H1 (cell line): ENCODE data around the gene LAMB1. TPM values are rescaled to one million over a fixed set of nuclear protein-coding genes. Genes with fewer than 3 reads are reported as not detected.
"Not testable (repeated sequence)": the region's sequence is repeated elsewhere in the genome, so short reads cannot be mapped to it uniquely, and the experiment has no call there.

Experiments
- CTCF ChIA-PET: fragments of 300-600 bp; sonication (Branson Sonifier 250); formaldehyde crosslinking; loops from one replicate; lab custom pipeline; 2021; ENCODE audit not compliant: partially characterized antibody; lab: Charles Lee
- POLR2A ChIA-PET: fragments of 300-600 bp; sonication (Branson Sonifier 250); formaldehyde crosslinking; loops from one replicate; lab custom pipeline; 2021; ENCODE audit warnings: inconsistent platforms; ENCODE audit not compliant: partially characterized antibody; lab: Charles Lee
- DNase-seq, 2 experiments: peaks; one replicate each; pipeline versions ENCODE4 v3.0.0 to v3.0.0-alpha.2; 2010 to 2022; ENCODE audit warnings: low spot score in 2 of 2, low read depth in 1 of 2, mixed read lengths in 1 of 2
- FAIRE-seq: peaks from 2 replicates; lab custom pipeline; 2011; peaks lifted over from hg19 to GRCh38; lab: Jason Lieb, UNC
- H2AFZ ChIP-seq: 2 replicates; pipeline ENCODE4 v1.8.1; 2012; ENCODE audit warnings: low read length, inconsistent platforms
- H2AK5ac ChIP-seq: 2 replicates; pipeline ENCODE4 v1.6.1; 2013; ENCODE audit warnings: low read depth, low read length
- H2BK120ac ChIP-seq: replicated peaks from 2 replicates; pipeline ENCODE3; 2013; ENCODE audit warnings: low read depth, low read length, inconsistent platforms
- H2BK12ac ChIP-seq: 2 replicates; pipeline ENCODE4 v1.6.1; 2013; ENCODE audit warnings: low read depth, low read length
- H2BK15ac ChIP-seq: 2 replicates; pipeline ENCODE4 v1.6.1; 2013; ENCODE audit warnings: low read length
- H2BK20ac ChIP-seq: 2 replicates; pipeline ENCODE4 v1.6.1; 2013; ENCODE audit warnings: low read length
- H2BK5ac ChIP-seq: 2 replicates; pipeline ENCODE4 v1.6.1; 2013; ENCODE audit warnings: low read depth, low read length
- H3K14ac ChIP-seq: 2 replicates; pipeline ENCODE4 v1.6.1; 2013; ENCODE audit warnings: inconsistent platforms; ENCODE audit not compliant: insufficient read length
- H3K18ac ChIP-seq: 2 replicates; pipeline ENCODE4 v1.6.1; 2013; ENCODE audit warnings: low read length; ENCODE audit errors: extremely low read depth
- H3K23ac ChIP-seq: 2 replicates; pipeline ENCODE4 v1.6.1; 2013; ENCODE audit warnings: inconsistent platforms; ENCODE audit not compliant: insufficient read length
- H3K23me2 ChIP-seq: 2 replicates; pipeline ENCODE4 v1.6.1; 2013; ENCODE audit warnings: low read depth, low read length
- H3K27ac ChIP-seq: 2 replicates; pipeline ENCODE4 v1.6.1; 2011; ENCODE audit warnings: low read depth, low read length, inconsistent platforms
- H3K27me3 ChIP-seq, 4 experiments: replicated peaks in 1 of 4; 1 replicate in 1 of 4; 2 replicates in 3 of 4; pipeline versions ENCODE4 v1.6.1 to v1.8.1; 2011 to 2013; ENCODE audit warnings: low read length in 3 of 4, mild to moderate bottlenecking in 3 of 4, inconsistent platforms in 2 of 4, mixed read lengths in 2 of 4, moderate library complexity in 1 of 4; ENCODE audit not compliant: control insufficient read depth in 3 of 4, insufficient read depth in 3 of 4; ENCODE audit errors: extremely low read depth in 1 of 4
- H3K36me3 ChIP-seq, 4 experiments: 2 replicates each; pipeline versions ENCODE4 v1.6.1 to v1.8.1; 2011 to 2013; ENCODE audit warnings: mild to moderate bottlenecking in 4 of 4, low read length in 3 of 4, moderate library complexity in 2 of 4, control low read depth in 1 of 4, inconsistent platforms in 1 of 4; ENCODE audit not compliant: insufficient read depth in 4 of 4, control insufficient read depth in 2 of 4
- H3K4ac ChIP-seq: replicated peaks from 2 replicates; pipeline ENCODE3; 2013; ENCODE audit warnings: low read length, low read depth, mixed read lengths, inconsistent platforms; ENCODE audit not compliant: insufficient read length
- H3K4me1 ChIP-seq, 4 experiments: replicated peaks in 1 of 4; 1 replicate in 1 of 4; 2 replicates in 3 of 4; pipeline versions ENCODE4 v1.6.1 to v1.8.1; 2011 to 2013; ENCODE audit warnings: low read length in 3 of 4, inconsistent platforms in 2 of 4, mixed read lengths in 1 of 4; ENCODE audit not compliant: insufficient read depth in 4 of 4, control insufficient read depth in 3 of 4
- H3K4me2 ChIP-seq, 2 experiments: 2 replicates each; pipeline versions ENCODE4 v1.6.1 to v1.8.1; 2011 to 2013; ENCODE audit warnings: low read depth in 2 of 2, low read length in 2 of 2, control low read depth in 1 of 2, inconsistent platforms in 1 of 2, mild to moderate bottlenecking in 1 of 2; ENCODE audit not compliant: insufficient read depth in 1 of 2
- H3K4me3 ChIP-seq, 4 experiments: fragments of 200-600, 300-600 bp in 1 of 4; sonication (generic), shearing (Covaris generic), sonication (Bioruptor Twin) in 1 of 4; 2 replicates each; pipeline versions ENCODE4 v1.5.1 to v1.8.1; 2011 to 2016; ENCODE audit warnings: low read length in 4 of 4, low read depth in 3 of 4, control low read depth in 2 of 4, inconsistent platforms in 2 of 4, mild to moderate bottlenecking in 2 of 4, mixed read lengths in 1 of 4, moderate library complexity in 1 of 4; ENCODE audit not compliant: insufficient read depth in 2 of 4; ENCODE audit errors: extremely low read depth in 1 of 4
- H3K56ac ChIP-seq: replicated peaks from 2 replicates; pipeline ENCODE3; 2013; ENCODE audit warnings: low read depth, mild to moderate bottlenecking, mixed read lengths, low read length, inconsistent platforms; ENCODE audit not compliant: insufficient read length
- H3K79me1 ChIP-seq: 2 replicates; pipeline ENCODE4 v1.6.1; 2013; ENCODE audit warnings: low read depth, low read length, control low read depth
- H3K79me2 ChIP-seq, 2 experiments: 2 replicates each; pipeline versions ENCODE4 v1.6.1 to v1.8.1; 2012 to 2013; ENCODE audit warnings: low read length in 2 of 2, mild to moderate bottlenecking in 2 of 2, inconsistent platforms in 1 of 2; ENCODE audit not compliant: insufficient read depth in 2 of 2, control insufficient read depth in 1 of 2
- H3K9ac ChIP-seq, 4 experiments: replicated peaks in 1 of 4; 1 replicate in 1 of 4; 2 replicates in 3 of 4; pipeline versions ENCODE4 v1.6.1 to v1.8.1; 2011 to 2013; ENCODE audit warnings: low read depth in 3 of 4, low read length in 3 of 4, control low read depth in 2 of 4, mild to moderate bottlenecking in 2 of 4, moderate library complexity in 2 of 4, inconsistent platforms in 1 of 4; ENCODE audit errors: extremely low read depth in 1 of 4
- H3K9me3 ChIP-seq, 2 experiments: 2 replicates each; pipeline versions ENCODE4 v1.6.1 to v1.8.1; 2012 to 2013; ENCODE audit warnings: mild to moderate bottlenecking in 2 of 2, moderate library complexity in 2 of 2, control low read depth in 1 of 2, inconsistent platforms in 1 of 2, low read depth in 1 of 2, low read length in 1 of 2, mixed read lengths in 1 of 2; ENCODE audit not compliant: insufficient read depth in 2 of 2
- H4K20me1 ChIP-seq, 2 experiments: replicated peaks in 1 of 2; 2 replicates each; pipeline versions ENCODE3 to v1.8.1; 2011 to 2013; ENCODE audit warnings: inconsistent platforms in 2 of 2, low read length in 2 of 2, mild to moderate bottlenecking in 1 of 2; ENCODE audit not compliant: insufficient read depth in 2 of 2, control insufficient read depth in 1 of 2
- H4K5ac ChIP-seq: 2 replicates; pipeline ENCODE4 v1.6.1; 2013; ENCODE audit warnings: low read length, low read depth, mixed read lengths, inconsistent platforms; ENCODE audit not compliant: insufficient read length
- H4K8ac ChIP-seq: 2 replicates; pipeline ENCODE4 v1.8.0; 2013; ENCODE audit warnings: mild to moderate bottlenecking, moderate library complexity, low read length, inconsistent platforms; ENCODE audit not compliant: insufficient read depth; ENCODE audit errors: extremely low read depth
- H4K91ac ChIP-seq: replicated peaks from 2 replicates; pipeline ENCODE3; 2013; ENCODE audit warnings: low read length, mixed read lengths, inconsistent platforms; ENCODE audit not compliant: insufficient read length
- RAD21 ChIP-seq, 2 experiments: IDR thresholded peaks in 1 of 2; conservative IDR thresholded peaks in 1 of 2; 2 replicates each; pipeline ENCODE4 v1.6.1; 2011; ENCODE audit warnings: low read depth in 2 of 2, low read length in 2 of 2, improper control_type of control experiment in 1 of 2, inconsistent platforms in 1 of 2, mild to moderate bottlenecking in 1 of 2, moderate library complexity in 1 of 2
- WGBS, 2 experiments: shearing (Covaris generic) in 1 of 2; methylation state at CpG; one replicate each; pipeline versions ENCODE4 v1.1.6 to v1.1.7; 2013 to 2015; ENCODE audit warnings: low lambda C conversion rate in 2 of 2, mixed read lengths in 2 of 2, inconsistent platforms in 1 of 2, low coverage in 1 of 2, missing lambda C conversion rate in 1 of 2; ENCODE audit not compliant: insufficient replicate concordance in 2 of 2, insufficient coverage in 1 of 2, insufficient read length in 1 of 2; ENCODE audit errors: extremely low coverage in 1 of 2, missing lambda C conversion rate in 1 of 2; 5-methylcytosine and 5-hydroxymethylcytosine counted together
- polyA plus RNA-seq, 7 experiments: library from polyadenylated mRNA; depleted of rRNA in 3 of 7; stranded (reverse) in 5 of 7; unstranded in 2 of 7; fragments of >200 nt in 5 of 7; fragments of 200-250 nt in 2 of 7; gene quantifications; 1 replicate in 5 of 7; 2 replicates in 1 of 7; 4 replicates in 1 of 7; pipeline versions ENCODE4 v1.2.1 to v1.2.3, GENCODE V29; 2011 to 2013; ENCODE audit warnings: missing spikeins in 2 of 7, mixed read lengths in 2 of 7
- total RNA-seq: library from RNA; stranded (reverse); fragmentation: NEBNext Ultra II Directional; extraction: Animal tissue kit (Norgen Biotek cat#: 25700); gene quantifications from 2 replicates; pipeline ENCODE4 v1.2.1, GENCODE V29; 2021
- TF ChIP-seq, protein P1 (sequence below), 3 experiments: IDR thresholded peaks; 1 replicate in 2 of 3; 2 replicates in 1 of 3; pipeline versions ENCODE4 v1.5.1 to v1.6.1; 2011; ENCODE audit warnings: low read length in 3 of 3, mild to moderate bottlenecking in 3 of 3, inconsistent platforms in 2 of 3, low read depth in 1 of 3, moderate library complexity in 1 of 3; ENCODE audit not compliant: insufficient read depth in 1 of 3; ENCODE audit errors: control extremely low read depth in 1 of 3

LAMB1 gene
- total and polyA plus RNA-seq, 2 of the 8 experiments (the other 6 are each of a cell fraction or from before 2014, with no cell fraction given), result 31.9 to 38.5 TPM

- H2AFZ ChIP-seq, H3K14ac ChIP-seq, FAIRE-seq, H2BK12ac ChIP-seq, H3K23me2 ChIP-seq, H3K9ac ChIP-seq, H3K56ac ChIP-seq, H4K8ac ChIP-seq, H2BK5ac ChIP-seq, H3K79me2 ChIP-seq, H3K9me3 ChIP-seq, H3K79me1 ChIP-seq, H3K23ac ChIP-seq, H3K4ac ChIP-seq, H3K27me3 ChIP-seq, H4K91ac ChIP-seq, H3K36me3 ChIP-seq, H4K20me1 ChIP-seq, H2BK20ac ChIP-seq, H3K4me3 ChIP-seq, H2BK15ac ChIP-seq, H3K18ac ChIP-seq, H2BK120ac ChIP-seq, H2AK5ac ChIP-seq, H4K5ac ChIP-seq, H3K4me2 ChIP-seq, H3K27ac ChIP-seq, H3K4me1 ChIP-seq: not testable (repeated sequence)
- ChIA-PET POLR2A (interaction anchor here (1.5 kb wide), 1 partner anchor 30 kb away, joined by 6 read pairs; the partner anchor contains the start of gene LAMB1), CTCF (interaction anchor here (0.8 to 9.1 kb wide), 16 partner anchors 8 to 138 kb away, joined by 3 to 86 read pairs (median 3); no protein-coding TSS in a partner anchor)
- TF ChIP-seq RAD21 (IDR thresholded peaks at IDR 0.05 in 1 of 2, conservative IDR thresholded peaks at IDR 0.05 in 1 of 2; ENCODE audit: low read depth in 2 of 2, low read length in 2 of 2), result peak; percentile 7 to 30; a peak in 2 of 4 replicates
- TF ChIP-seq, protein P1, sequence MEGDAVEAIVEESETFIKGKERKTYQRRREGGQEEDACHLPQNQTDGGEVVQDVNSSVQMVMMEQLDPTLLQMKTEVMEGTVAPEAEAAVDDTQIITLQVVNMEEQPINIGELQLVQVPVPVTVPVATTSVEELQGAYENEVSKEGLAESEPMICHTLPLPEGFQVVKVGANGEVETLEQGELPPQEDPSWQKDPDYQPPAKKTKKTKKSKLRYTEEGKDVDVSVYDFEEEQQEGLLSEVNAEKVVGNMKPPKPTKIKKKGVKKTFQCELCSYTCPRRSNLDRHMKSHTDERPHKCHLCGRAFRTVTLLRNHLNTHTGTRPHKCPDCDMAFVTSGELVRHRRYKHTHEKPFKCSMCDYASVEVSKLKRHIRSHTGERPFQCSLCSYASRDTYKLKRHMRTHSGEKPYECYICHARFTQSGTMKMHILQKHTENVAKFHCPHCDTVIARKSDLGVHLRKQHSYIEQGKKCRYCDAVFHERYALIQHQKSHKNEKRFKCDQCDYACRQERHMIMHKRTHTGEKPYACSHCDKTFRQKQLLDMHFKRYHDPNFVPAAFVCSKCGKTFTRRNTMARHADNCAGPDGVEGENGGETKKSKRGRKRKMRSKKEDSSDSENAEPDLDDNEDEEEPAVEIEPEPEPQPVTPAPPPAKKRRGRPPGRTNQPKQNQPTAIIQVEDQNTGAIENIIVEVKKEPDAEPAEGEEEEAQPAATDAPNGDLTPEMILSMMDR (IDR thresholded peaks at IDR 0.05; ENCODE audit: control extremely low read depth in 1 of 3, insufficient read depth in 1 of 3, low read depth in 1 of 3, low read length in 3 of 3), result peak in 2 of 3 experiments; percentile 24 to 39; a peak in 2 of 4 replicates
- DNase-seq, result peak in 1 of 2 experiments; percentile 66
- WGBS, 2 experiments, result 80% methylated on average over 8 of the region's 8 CpGs; no CpG with 5 or more reads in 1 of the 2 experiments
Observed at GRCh38 chr7:108033309-108033708, 30.3 kb upstream of the LAMB1 start.
